Erythroblast (primary cell): Measurements from ENCODE around the gene BACH2.

Source experiments
- GATA1 ChIP-seq: IDR thresholded peaks from 2 replicates; pipeline ENCODE4 v1.6.1; 2011; ENCODE audit warnings: low read depth, mild to moderate bottlenecking, control low read depth, low read length, moderate library complexity
- POLR2A ChIP-seq: IDR thresholded peaks from 2 replicates; pipeline ENCODE4 v1.6.1; 2011; ENCODE audit warnings: mild to moderate bottlenecking, low read length

DNA sequence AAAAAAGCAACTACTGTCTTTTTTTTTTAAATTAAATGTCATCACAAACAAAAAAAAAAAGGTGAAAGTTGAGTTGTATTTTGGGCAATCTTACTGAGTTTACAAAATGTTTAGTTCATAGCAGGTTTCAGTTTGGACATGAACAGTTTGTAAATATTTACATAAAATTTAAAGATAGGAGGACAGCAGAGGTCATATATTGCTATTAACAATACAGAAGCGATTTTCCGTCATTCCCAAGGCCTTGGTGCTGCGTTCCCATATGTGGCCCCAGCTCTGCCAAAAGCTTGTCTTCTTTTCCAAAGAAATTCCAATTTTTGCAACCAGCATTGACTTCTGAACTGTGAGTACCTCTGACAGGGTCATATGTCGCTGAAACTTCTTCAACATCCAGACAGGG lies 5.1 kb downstream of the BACH2 start:
- TF ChIP-seq POLR2A (no peak), GATA1 (no peak)
